Vagina (tissue), 2 donors: ENCODE data around the gene CFTR. TPM values are rescaled to one million over a fixed set of nuclear protein-coding genes. Genes with fewer than 3 reads are reported as not detected.

Experiments used
- DNase-seq, 2 donors: peaks; one replicate each; pipeline ENCODE4 v3.0.0-alpha.2; 2017; ENCODE audit errors: extremely low spot score in 2 of 2
- H3K27ac ChIP-seq: fragments of 200-600 bp; sonication (generic); one replicate; pipeline ENCODE4 v1.5.1; 2019
- H3K27me3 ChIP-seq: fragments of 200-600 bp; sonication (generic); one replicate; pipeline ENCODE4 v1.5.1; 2019
- H3K36me3 ChIP-seq, 2 donors: fragments of 200-600 bp; sonication (generic); one replicate each; pipeline ENCODE4 v1.5.1; 2017 to 2019
- H3K4me1 ChIP-seq: fragments of 200-600 bp; sonication (generic); one replicate; pipeline ENCODE4 v1.5.1; 2019
- H3K4me3 ChIP-seq, 2 donors: fragments of 200-600 bp; sonication (generic); 1 replicate in 1 of 2; 2 replicates in 1 of 2; pipeline ENCODE4 v1.5.1; 2016 to 2019
- H3K9me3 ChIP-seq: fragments of 200-600 bp; sonication (generic); one replicate; pipeline ENCODE4 v1.5.1; 2019
- CTCF ChIP-seq, 3 experiments: fragments of 450-650 bp in 2 of 3; fragments of 200-600 bp in 1 of 3; sonication (generic) in 1 of 3; IDR thresholded peaks; one replicate each; pipeline ENCODE4 v1.5.1; 2017 to 2019; ENCODE audit warnings: antibody characterized with exemption in 3 of 3, mild to moderate bottlenecking in 2 of 3, moderate library complexity in 2 of 3
- POLR2A ChIP-seq, 2 donors: fragments of 450-650 bp; IDR thresholded peaks; one replicate each; pipeline ENCODE4 v1.6.1; 2017; ENCODE audit warnings: antibody characterized with exemption in 2 of 2, mild to moderate bottlenecking in 2 of 2, moderate library complexity in 2 of 2
- POLR2AphosphoS5 ChIP-seq, 2 donors: sonication (generic); formaldehyde crosslinking; IDR thresholded peaks; one replicate each; pipeline ENCODE4 v1.9.0; 2017; ENCODE audit warnings: antibody characterized with exemption in 2 of 2, mild to moderate bottlenecking in 2 of 2, low read depth in 1 of 2; ENCODE audit not compliant: insufficient read depth in 1 of 2
- intact Hi-C: fragments of 100-400 bp; cut with DNase I; formaldehyde crosslinking; loops from one replicate; pipeline ENCODE4 v1.15.1; 2023
- total RNA-seq: library from RNA; depleted of rRNA; stranded (reverse); fragments of >200 nt; gene quantifications from one replicate; pipeline ENCODE4 v1.2.3, GENCODE V29; 2016

CFTR gene
- total RNA-seq, 1 donor from 2014 or later: not detected

- Histone ChIP-seq H3K27me3 (no peaks in the 10 kb centered on the region), H3K9me3 (no peaks in the 10 kb centered on the region), H3K4me1 (no peaks in the 10 kb centered on the region), H3K4me3 (no peak overlapping the region), H3K27ac (no peak overlapping the region), H3K36me3 (no peaks in the 10 kb centered on the region)
- TF ChIP-seq POLR2AphosphoS5 (IDR thresholded peaks at IDR 0.05; ENCODE audit: insufficient read depth in 1 of 2, low read depth in 1 of 2): no peak
- no peak for TF ChIP-seq POLR2A (IDR thresholded peaks at IDR 0.05)
- TF ChIP-seq CTCF (IDR thresholded peaks at IDR 0.05): no peak
- intact Hi-C loops: no loop called here
- no peak for DNase-seq
Observed at GRCh38 chr7:117544061-117544460, 64.2 kb downstream of the CFTR start.

GRCh38 chr7:117548035-117548434 lies 68.2 kb downstream of the CFTR start:
- Histone ChIP-seq H3K9me3 (no peaks in the 10 kb centered on the region), H3K27me3 (no peaks in the 10 kb centered on the region), H3K36me3 (no peaks in the 10 kb centered on the region), H3K4me1 (no peaks in the 10 kb centered on the region), H3K27ac (no peak overlapping the region), H3K4me3 (no peak overlapping the region)
- intact Hi-C loops: no loop called here
- TF ChIP-seq POLR2AphosphoS5 (IDR thresholded peaks at IDR 0.05; ENCODE audit: insufficient read depth in 1 of 2, low read depth in 1 of 2): no peak
- TF ChIP-seq CTCF (IDR thresholded peaks at IDR 0.05): no peak
- TF ChIP-seq POLR2A (IDR thresholded peaks at IDR 0.05): no peak
- no peak for DNase-seq

- no peaks in the 10 kb centered on the region for H3K4me1 ChIP-seq
- DNase-seq: no peak
- H3K36me3 ChIP-seq: no peaks in the 10 kb centered on the region
- no peak overlapping the region for H3K4me3 ChIP-seq
- TF ChIP-seq CTCF (IDR thresholded peaks at IDR 0.05): no peak
- no peak for TF ChIP-seq POLR2AphosphoS5 (IDR thresholded peaks at IDR 0.05; ENCODE audit: insufficient read depth in 1 of 2, low read depth in 1 of 2)
- TF ChIP-seq POLR2A (IDR thresholded peaks at IDR 0.05): no peak
- no peaks in the 10 kb centered on the region for H3K9me3 ChIP-seq
- intact Hi-C loops: no loop called here
- H3K27ac ChIP-seq: no peak overlapping the region
- no peaks in the 10 kb centered on the region for H3K27me3 ChIP-seq
Observed at GRCh38 chr7:117550625-117551024, 70.8 kb downstream of the CFTR start.

- TF ChIP-seq POLR2A (IDR thresholded peaks at IDR 0.05): no peak
- no peak for TF ChIP-seq POLR2AphosphoS5 (IDR thresholded peaks at IDR 0.05; ENCODE audit: insufficient read depth in 1 of 2, low read depth in 1 of 2)
- TF ChIP-seq CTCF (IDR thresholded peaks at IDR 0.05): no peak
- DNase-seq: no peak
- no peak overlapping the region for H3K4me3 ChIP-seq
- intact Hi-C loops: no loop called here
- H3K4me1 ChIP-seq: no peaks in the 10 kb centered on the region
- H3K27ac ChIP-seq: no peak overlapping the region
- no peaks in the 10 kb centered on the region for H3K36me3 ChIP-seq
- no peaks in the 10 kb centered on the region for H3K9me3 ChIP-seq
- no peaks in the 10 kb centered on the region for H3K27me3 ChIP-seq
Observed at GRCh38 chr7:117552660-117553059, 72.8 kb downstream of the CFTR start.

GRCh38 chr7:117555260-117555659 lies 75.4 kb downstream of the CFTR start:
- H3K4me3 ChIP-seq: no peak overlapping the region
- TF ChIP-seq CTCF (IDR thresholded peaks at IDR 0.05): no peak
- intact Hi-C loops: no loop called here

More at GRCh38 chr7:117555260-117555659, 75.4 kb downstream of the CFTR start:
- no peaks in the 10 kb centered on the region for H3K9me3 ChIP-seq
- H3K36me3 ChIP-seq: no peaks in the 10 kb centered on the region
- no peak for DNase-seq
- H3K4me1 ChIP-seq: no peaks in the 10 kb centered on the region
- H3K27ac ChIP-seq: no peak overlapping the region
- no peaks in the 10 kb centered on the region for H3K27me3 ChIP-seq
